HG02938 (cell line): ENCODE data around the gene ATP2B2.

Experiments
- ATAC-seq: cut with Tn5 transposase; IDR thresholded peaks from one replicate; pipeline ENCODE4 v1.9.1; 2021; ENCODE audit warnings: mild to moderate bottlenecking, moderate library complexity; ENCODE audit not compliant: unreplicated experiment

Gene ATP2B2

GRCh38 chr3:10495614-10496013, 9.8 kb downstream of the ATP2B2 start:
- no peak for ATAC-seq

- no peak for ATAC-seq
Measured at GRCh38 chr3:10495003-10495402, 10.4 kb downstream of the ATP2B2 start.

- no peak for ATAC-seq
Measured at GRCh38 chr3:10494180-10494579, 11.2 kb downstream of the ATP2B2 start.

DNA sequence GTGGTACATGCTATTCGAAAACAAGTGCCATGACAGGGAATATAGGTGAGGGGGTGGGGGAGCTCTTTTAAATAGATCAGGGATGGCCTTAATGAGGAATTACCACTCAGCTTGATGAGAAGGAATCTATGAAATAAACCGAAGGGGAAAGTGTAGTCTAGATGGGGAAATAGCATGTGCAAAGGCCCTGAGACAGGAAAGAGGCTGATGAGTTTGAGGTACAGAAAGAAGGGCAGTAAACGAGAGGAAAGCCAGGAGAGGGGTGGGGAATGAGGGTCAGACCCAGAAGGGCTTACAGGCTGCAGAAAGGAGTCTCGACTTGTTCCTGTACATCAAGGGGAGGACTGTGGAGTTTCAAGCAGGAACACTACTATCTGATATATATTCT, 12.2 kb downstream of the ATP2B2 start:
- no peak for ATAC-seq

GRCh38 chr3:10492364-10493201, 12.8 kb downstream of the ATP2B2 start:
- ATAC-seq, result no peak

DNA sequence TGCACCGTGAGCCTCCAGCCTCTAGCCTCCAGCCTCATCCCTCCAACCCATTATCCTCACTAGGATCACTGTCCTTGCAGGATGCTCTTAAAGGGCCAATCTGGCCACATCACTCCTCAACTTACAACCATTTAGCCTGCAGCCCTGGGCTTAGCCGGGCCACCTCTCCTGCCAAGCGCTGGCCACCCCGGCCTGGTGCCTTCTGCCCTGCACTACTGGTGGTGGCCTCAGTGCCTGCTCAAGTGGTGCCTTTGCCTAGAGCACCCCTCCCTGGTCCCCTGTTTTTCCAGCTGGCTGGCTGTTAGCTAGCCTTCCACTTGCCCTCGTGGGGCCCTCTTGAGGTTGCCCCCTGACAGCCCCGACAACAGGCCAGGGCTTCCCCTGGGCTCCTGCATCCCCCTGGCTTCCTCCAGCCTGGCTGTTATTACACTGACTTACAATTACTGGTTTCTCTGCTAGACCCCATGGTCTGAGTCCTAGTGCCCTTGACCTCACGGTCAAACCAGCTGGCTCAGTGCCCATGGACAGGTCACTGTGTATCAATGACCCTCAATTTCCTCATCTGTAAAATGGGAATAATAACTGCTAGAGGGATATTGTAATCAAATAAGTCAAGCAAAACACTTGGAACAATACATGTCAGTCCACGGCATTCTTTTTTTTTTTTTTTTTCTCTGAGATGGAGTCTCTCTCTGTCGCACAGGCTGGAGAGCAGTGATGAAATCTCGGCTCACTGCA, 15.5 kb downstream of the ATP2B2 start:
- no peak for ATAC-seq

DNA sequence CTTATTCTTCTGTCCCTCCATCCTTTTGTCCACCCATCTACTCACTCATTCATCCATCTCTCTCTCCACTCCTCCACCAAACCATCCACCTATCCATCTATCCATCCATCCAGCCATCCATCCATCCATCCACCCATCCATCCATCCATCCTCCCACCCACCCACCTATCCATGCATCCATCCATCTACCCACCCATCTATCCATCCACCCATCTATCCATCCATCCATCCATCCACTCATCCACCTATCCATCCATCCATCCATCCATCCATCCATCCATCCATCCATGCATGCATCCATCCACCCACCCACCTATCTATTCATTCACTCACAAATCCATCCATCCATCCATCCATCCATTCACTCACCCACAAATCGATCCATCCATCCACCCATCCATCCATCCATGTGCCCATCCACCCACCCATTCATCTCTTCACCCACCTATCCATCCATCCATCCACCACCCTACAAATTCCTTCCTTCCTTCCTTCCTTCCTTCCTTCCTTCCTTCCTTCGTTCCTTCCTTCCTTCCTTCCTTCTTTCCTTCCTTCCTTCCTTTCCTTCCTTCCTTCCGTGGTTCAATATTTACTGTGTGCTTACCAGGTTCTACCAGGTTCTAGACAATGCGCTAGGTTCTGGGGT, 17.3 kb downstream of the ATP2B2 start:
- ATAC-seq, result no peak

GRCh38 chr3:10485806-10486205, 19.6 kb downstream of the ATP2B2 start:
- no peak for ATAC-seq

DNA sequence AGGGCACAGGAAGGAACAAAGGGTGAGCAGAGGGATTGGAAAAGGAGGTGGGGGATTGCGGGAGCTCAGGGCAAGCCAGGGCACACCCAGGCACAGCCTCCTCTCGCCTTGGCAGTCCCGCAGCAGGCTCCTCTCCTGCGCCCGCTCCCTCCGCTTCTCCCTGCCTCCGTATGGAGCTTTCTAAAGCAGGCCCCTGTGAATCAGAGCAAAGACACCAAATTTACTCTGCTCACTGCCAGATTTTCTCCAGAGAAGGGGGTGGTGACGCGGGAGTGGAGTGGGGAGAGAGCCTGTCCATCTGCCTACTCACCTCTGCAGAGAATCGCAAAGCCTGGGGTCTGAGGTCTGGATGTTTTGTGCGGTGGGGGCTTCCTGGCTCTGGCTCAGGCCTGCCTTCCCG, 20.0 kb downstream of the ATP2B2 start:
- ATAC-seq, result no peak

DNA sequence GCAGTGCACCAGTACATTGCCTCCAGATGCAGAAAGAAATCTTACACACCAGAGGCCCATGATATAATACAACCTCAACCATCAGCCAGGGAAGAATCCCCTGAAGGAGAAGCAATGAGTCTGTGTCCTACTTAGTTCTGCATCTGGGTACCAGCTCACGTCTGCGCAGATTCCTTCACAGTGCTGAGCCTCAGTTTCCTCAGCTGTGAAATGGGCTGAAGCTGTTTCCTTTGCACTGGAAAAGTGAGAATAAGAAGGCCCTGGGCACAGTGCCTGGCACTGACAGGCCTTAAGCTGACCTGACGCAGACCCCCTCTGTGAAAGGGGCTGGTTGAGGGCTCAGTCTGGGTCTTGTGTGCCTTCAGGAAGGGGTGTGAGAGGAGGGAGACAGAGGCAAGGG, 20.7 kb downstream of the ATP2B2 start:
- no peak for ATAC-seq

DNA sequence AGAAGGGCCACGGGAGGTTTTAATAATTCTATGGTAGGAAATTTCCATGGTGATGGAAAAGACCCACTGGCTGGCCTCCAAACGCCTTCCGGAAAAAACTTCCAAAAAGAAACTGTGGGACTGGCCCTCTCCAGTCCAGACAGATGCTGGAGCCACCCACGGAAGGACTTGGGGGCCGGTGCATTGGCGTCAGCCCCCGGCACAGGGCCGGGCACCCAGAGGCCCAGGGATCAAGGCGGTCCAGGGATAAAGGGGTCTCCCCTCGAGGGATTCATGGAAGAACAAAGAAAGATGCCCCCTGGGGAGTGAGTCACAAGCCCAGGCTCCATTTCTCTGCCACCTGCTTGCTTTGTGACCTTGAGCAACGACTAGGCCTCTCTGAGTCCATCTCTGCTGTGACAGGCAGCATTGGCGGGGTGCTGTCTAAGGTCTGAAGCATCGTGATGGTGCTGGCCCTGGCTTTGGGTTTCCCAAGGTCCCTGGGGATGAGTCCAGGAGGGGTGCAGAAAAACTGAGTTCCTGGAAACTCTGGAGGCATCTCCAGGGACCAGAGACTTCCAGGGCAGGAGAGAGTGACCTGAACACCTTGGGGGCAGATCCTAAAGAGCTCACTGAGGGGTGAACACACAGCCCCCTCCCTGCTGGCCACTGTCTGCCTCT, 21.6 kb downstream of the ATP2B2 start:
- no peak for ATAC-seq

GRCh38 chr3:10483364-10483675, 22.1 kb downstream of the ATP2B2 start:
- no peak for ATAC-seq

- no peak for ATAC-seq
Measured at GRCh38 chr3:10482631-10483363, 22.6 kb downstream of the ATP2B2 start.

- no peak for ATAC-seq
Measured at GRCh38 chr3:10480871-10481378, 24.5 kb downstream of the ATP2B2 start.

DNA sequence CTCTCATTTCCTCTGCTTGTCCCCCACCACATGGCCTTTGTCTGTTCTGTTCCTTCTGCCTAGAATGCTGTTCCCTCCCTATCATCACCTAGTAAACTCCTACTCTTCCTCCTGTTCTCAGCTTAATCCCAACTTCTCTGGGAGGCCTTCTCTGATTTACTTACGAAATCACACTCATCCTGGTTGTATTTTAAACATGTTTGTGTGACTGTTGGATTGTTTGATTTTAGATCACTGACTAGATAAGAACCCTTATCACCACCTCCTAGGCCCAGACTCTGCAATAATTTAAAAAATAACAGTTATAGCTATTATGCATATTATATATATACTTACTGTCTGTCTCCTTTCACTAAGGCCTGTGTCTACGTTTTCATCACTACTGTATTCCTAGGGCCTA, 26.1 kb downstream of the ATP2B2 start:
- ATAC-seq, result no peak

DNA sequence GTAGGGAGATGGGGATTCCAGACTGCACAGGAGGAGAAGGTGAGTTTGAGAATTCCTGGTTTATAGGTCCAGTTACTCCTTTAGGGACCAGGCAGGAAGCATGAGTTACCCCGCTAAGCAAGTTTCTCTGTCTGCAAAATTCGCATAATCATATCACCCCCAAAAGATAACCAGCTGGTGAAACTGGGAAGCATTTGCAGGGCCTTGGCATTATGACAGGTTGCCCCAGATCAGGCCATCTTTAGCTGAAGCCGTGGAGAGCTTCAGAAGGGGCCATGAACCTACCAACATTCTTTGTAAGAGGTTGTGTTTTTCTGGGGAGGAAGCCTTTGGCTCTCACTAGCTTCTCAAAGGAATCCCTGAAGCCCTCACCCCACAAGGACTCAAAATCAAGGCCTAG, 29.4 kb downstream of the ATP2B2 start:
- no peak for ATAC-seq

- ATAC-seq, result no peak
Measured at GRCh38 chr3:10474847-10475246, 30.5 kb downstream of the ATP2B2 start.

GRCh38 chr3:10474275-10474646, 31.1 kb downstream of the ATP2B2 start:
- no peak for ATAC-seq

- ATAC-seq, result no peak
Measured at GRCh38 chr3:10473581-10474274, 31.7 kb downstream of the ATP2B2 start.

DNA sequence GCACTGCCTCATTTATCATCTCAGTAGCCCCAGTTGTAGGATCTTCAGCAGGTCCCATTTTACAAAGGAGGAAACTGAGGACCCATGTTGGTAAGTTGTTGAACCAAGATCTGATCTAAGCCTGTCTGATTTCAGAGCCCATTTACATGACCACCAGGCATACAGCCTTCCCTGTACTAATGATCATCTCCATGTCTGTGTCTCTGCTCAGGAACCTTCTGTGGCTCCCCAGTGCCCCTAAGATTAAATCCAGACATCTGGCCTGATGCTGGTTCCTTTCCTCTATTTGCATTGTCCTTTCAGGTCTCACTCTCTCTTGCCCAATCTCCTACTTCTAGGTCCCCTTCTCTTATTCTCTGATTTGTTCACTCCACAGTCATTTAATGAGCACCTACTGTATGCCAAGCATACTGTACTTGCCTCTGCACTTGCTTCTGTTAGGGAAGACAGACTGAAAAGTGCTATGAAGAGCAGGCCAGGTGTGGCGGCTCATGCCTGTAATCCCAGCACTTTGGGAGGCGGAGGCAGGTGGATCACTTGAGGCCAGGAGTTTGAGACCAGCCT, 32.4 kb downstream of the ATP2B2 start:
- no peak for ATAC-seq
